Loucy (cell line): ENCODE results near the gene KCMF1.

Experiments used
- H2AFZ ChIP-seq: fragments of 200-600 bp; sonication (generic); 2 replicates; pipeline ENCODE4 v1.6.0; 2016; ENCODE audit warnings: antibody characterized with exemption, mild to moderate bottlenecking, low read length, moderate library complexity
- H3F3A ChIP-seq: fragments of 200-600 bp; 2 replicates; pipeline ENCODE4 v1.6.0; 2016; ENCODE audit warnings: antibody characterized with exemption, low read depth, mild to moderate bottlenecking
- H3K27me3 ChIP-seq: fragments of 200-600 bp; sonication (generic); 2 replicates; pipeline ENCODE4 v1.6.1; 2014; ENCODE audit warnings: low read length, mild to moderate bottlenecking; ENCODE audit not compliant: insufficient read depth, poor library complexity, severe bottlenecking
- H3K36me3 ChIP-seq: fragments of 200-600 bp; sonication (generic); 2 replicates; pipeline ENCODE4 v1.6.1; 2016; ENCODE audit warnings: low read length; ENCODE audit not compliant: insufficient read depth
- H3K4me1 ChIP-seq: fragments of 200-600 bp; sonication (generic); 2 replicates; pipeline ENCODE4 v1.5.1; 2014; ENCODE audit warnings: low read length, mild to moderate bottlenecking; ENCODE audit not compliant: insufficient read depth, poor library complexity, severe bottlenecking
- H3K4me2 ChIP-seq: fragments of 200-600 bp; sonication (generic); 2 replicates; pipeline ENCODE4 v1.6.0; 2014; ENCODE audit warnings: antibody characterized with exemption, low read length, low read depth, mild to moderate bottlenecking; ENCODE audit not compliant: poor library complexity, severe bottlenecking
- H3K4me3 ChIP-seq: fragments of 200-600 bp; sonication (generic); 2 replicates; pipeline ENCODE4 v1.5.1; 2014; ENCODE audit warnings: low read length, mild to moderate bottlenecking, mixed read lengths; ENCODE audit not compliant: poor library complexity, severe bottlenecking
- H3K79me2 ChIP-seq: fragments of 200-600 bp; sonication (generic); 2 replicates; pipeline ENCODE4 v1.6.1; 2014; ENCODE audit warnings: low read length; ENCODE audit not compliant: insufficient read depth
- H3K9ac ChIP-seq: fragments of 200-600 bp; sonication (generic); 2 replicates; pipeline ENCODE4 v1.6.0; 2014; ENCODE audit warnings: mild to moderate bottlenecking, low read depth, low read length, moderate library complexity; ENCODE audit not compliant: poor library complexity, severe bottlenecking
- H3K9me2 ChIP-seq: fragments of 200-600 bp; sonication (generic); replicated peaks from 2 replicates; pipeline ENCODE4 v1.6.1; 2016; ENCODE audit warnings: low read depth, low read length, mixed read lengths
- H3K9me3 ChIP-seq: fragments of 200-600 bp; sonication (generic); 2 replicates; pipeline ENCODE4 v1.6.1; 2014; ENCODE audit warnings: mild to moderate bottlenecking, antibody characterized with exemption, low read length, low read depth; ENCODE audit not compliant: insufficient read depth
- H4K20me1 ChIP-seq: fragments of 200-600 bp; sonication (generic); 2 replicates; pipeline ENCODE4 v1.6.0; 2014; ENCODE audit warnings: antibody characterized with exemption, low read length, mild to moderate bottlenecking; ENCODE audit not compliant: insufficient read depth, poor library complexity, severe bottlenecking
- EZH2phosphoT487 ChIP-seq: fragments of 200-600 bp; IDR thresholded peaks from 2 replicates; pipeline ENCODE4 v1.6.1; 2018; ENCODE audit warnings: antibody characterized with exemption, mild to moderate bottlenecking, moderate library complexity, borderline replicate concordance
- TF ChIP-seq, protein P1 (sequence below): fragments of 200-600 bp; sonication (generic); conservative IDR thresholded peaks from 2 replicates; pipeline ENCODE4 v1.5.1; 2014; ENCODE audit warnings: mild to moderate bottlenecking, antibody characterized with exemption, low read length

The KCMF1 gene

DNA sequence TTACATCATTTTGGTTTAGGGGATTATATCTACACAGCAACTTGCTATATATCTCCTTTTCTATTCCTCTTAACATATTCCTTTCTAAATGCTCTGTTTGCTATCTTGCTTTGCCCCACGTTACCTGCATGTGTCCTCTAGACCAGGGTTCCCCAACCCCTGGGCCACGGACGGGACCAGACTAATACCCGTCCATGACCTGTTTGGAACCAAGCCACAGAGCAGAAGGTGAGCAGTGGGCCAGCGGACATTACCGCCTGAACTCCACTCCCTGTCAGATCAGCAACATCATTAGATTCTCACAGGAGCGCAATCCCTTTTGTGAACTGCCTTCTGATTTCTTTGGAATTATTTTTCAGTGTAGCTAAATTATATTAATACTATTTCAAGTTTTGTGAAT is 66.7 kb downstream of the KCMF1 start:
- peaks cover 3% of the 10 kb centered on the region for H4K20me1 ChIP-seq
- H3K9me3 ChIP-seq = no peaks in the 10 kb centered on the region
- H3K4me2 ChIP-seq = no peak overlapping the region
- no peaks in the 10 kb centered on the region for H3K27me3 ChIP-seq
- peaks cover 81% of the 10 kb centered on the region; the same call in 1 of the 2 replicates for H3K36me3 ChIP-seq
- no peaks in the 10 kb centered on the region for H3F3A ChIP-seq
- TF ChIP-seq, protein P1, sequence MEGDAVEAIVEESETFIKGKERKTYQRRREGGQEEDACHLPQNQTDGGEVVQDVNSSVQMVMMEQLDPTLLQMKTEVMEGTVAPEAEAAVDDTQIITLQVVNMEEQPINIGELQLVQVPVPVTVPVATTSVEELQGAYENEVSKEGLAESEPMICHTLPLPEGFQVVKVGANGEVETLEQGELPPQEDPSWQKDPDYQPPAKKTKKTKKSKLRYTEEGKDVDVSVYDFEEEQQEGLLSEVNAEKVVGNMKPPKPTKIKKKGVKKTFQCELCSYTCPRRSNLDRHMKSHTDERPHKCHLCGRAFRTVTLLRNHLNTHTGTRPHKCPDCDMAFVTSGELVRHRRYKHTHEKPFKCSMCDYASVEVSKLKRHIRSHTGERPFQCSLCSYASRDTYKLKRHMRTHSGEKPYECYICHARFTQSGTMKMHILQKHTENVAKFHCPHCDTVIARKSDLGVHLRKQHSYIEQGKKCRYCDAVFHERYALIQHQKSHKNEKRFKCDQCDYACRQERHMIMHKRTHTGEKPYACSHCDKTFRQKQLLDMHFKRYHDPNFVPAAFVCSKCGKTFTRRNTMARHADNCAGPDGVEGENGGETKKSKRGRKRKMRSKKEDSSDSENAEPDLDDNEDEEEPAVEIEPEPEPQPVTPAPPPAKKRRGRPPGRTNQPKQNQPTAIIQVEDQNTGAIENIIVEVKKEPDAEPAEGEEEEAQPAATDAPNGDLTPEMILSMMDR = no peak
- no peak for TF ChIP-seq EZH2phosphoT487
- no peak overlapping the region for H3K4me3 ChIP-seq
- H3K79me2 ChIP-seq = peaks cover 5% of the 10 kb centered on the region; the same call in 1 of the 2 replicates
- no peaks in the 10 kb centered on the region for H3K9me2 ChIP-seq
- no peak overlapping the region for H2AFZ ChIP-seq
- H3K9ac ChIP-seq = no peak overlapping the region
- H3K4me1 ChIP-seq = no peaks in the 10 kb centered on the region

- no peaks in the 10 kb centered on the region for H3K9me2 ChIP-seq
- H4K20me1 ChIP-seq = peaks cover 3% of the 10 kb centered on the region
- H3K4me1 ChIP-seq = no peaks in the 10 kb centered on the region
These were observed 71.4 kb downstream of the KCMF1 start for GRCh38 chr2:85042330-85042729.

GRCh38 chr2:85048534-85048933 is 77.6 kb downstream of the KCMF1 start:
- no peaks in the 10 kb centered on the region for H4K20me1 ChIP-seq
- H3K4me1 ChIP-seq = no peaks in the 10 kb centered on the region
- no peak overlapping the region for H2AFZ ChIP-seq
- no peaks in the 10 kb centered on the region for H3F3A ChIP-seq
- no peaks in the 10 kb centered on the region for H3K9me2 ChIP-seq
- no peaks in the 10 kb centered on the region for H3K9me3 ChIP-seq
- H3K4me2 ChIP-seq = no peak overlapping the region
- H3K36me3 ChIP-seq = peaks cover 85% of the 10 kb centered on the region
- TF ChIP-seq, protein P1 = no peak
- TF ChIP-seq EZH2phosphoT487 = no peak
- H3K27me3 ChIP-seq = no peaks in the 10 kb centered on the region
- H3K4me3 ChIP-seq = no peak overlapping the region
- H3K9ac ChIP-seq = no peak overlapping the region
- no peaks in the 10 kb centered on the region for H3K79me2 ChIP-seq

More at GRCh38 chr2:85042330-85042729, 71.4 kb downstream of the KCMF1 start:
- TF ChIP-seq EZH2phosphoT487 = no peak
- TF ChIP-seq, protein P1 = no peak
- Histone ChIP-seq H3K36me3 (peaks cover 89% of the 10 kb centered on the region), H3K9ac (no peak overlapping the region), H2AFZ (no peak overlapping the region), H3K4me3 (no peak overlapping the region), H3K4me2 (no peak overlapping the region), H3K27me3 (no peaks in the 10 kb centered on the region), H3F3A (no peaks in the 10 kb centered on the region), H3K9me3 (no peaks in the 10 kb centered on the region), H3K79me2 (peaks cover 5% of the 10 kb centered on the region; the same call in 1 of the 2 replicates)
